B cell (primary cell): Measurements from ENCODE around the gene SYT2. TPM values are rescaled to one million over a fixed set of nuclear protein-coding genes. Genes with fewer than 3 reads are reported as not detected.

Experiments used
- ATAC-seq: fragments of 200-7000 bp; cut with Tn5 transposase; one replicate; pipeline ENCODE4 v1.10.0; 2021; ENCODE audit warnings: low read depth, mild to moderate bottlenecking, moderate number of reproducible peaks, moderate library complexity
- CTCF ChIA-PET: fragments of 350-600 bp; sonication (Branson Sonifier 250); formaldehyde crosslinking; loops from one replicate; lab custom pipeline; 2021; ENCODE audit warnings: antibody characterized with exemption, inconsistent platforms; lab: Charles Lee
- POLR2A ChIA-PET: fragments of 350-600 bp; sonication (Branson Sonifier 250); formaldehyde crosslinking; loops from one replicate; lab custom pipeline; 2021; ENCODE audit warnings: antibody characterized with exemption; lab: Charles Lee
- DNase-seq: peaks from one replicate; pipeline ENCODE4 v3.0.0; 2013
- H2AFZ ChIP-seq: 2 replicates; pipeline ENCODE4 v1.6.1; 2012; ENCODE audit warnings: mild to moderate bottlenecking, low read depth, low read length; ENCODE audit not compliant: insufficient read depth, poor library complexity, severe bottlenecking
- H3K27ac ChIP-seq, 2 donors: 1 replicate in 1 of 2; 2 replicates in 1 of 2; pipeline ENCODE4 v1.5.1; 2012 to 2013; ENCODE audit warnings: low read length in 2 of 2, mild to moderate bottlenecking in 2 of 2, moderate library complexity in 1 of 2
- H3K27me3 ChIP-seq, 4 experiments: fragments of 200-600 bp in 1 of 4; sonication (generic) in 1 of 4; replicated peaks in 1 of 4; 1 replicate in 2 of 4; 2 replicates in 2 of 4; pipeline versions ENCODE4 v1.6.1 to v1.7.0; 2013 to 2016; ENCODE audit warnings: low read length in 3 of 4, mild to moderate bottlenecking in 2 of 4, mixed read lengths in 1 of 4, moderate library complexity in 1 of 4; ENCODE audit not compliant: insufficient read depth in 4 of 4, control insufficient read depth in 3 of 4; ENCODE audit errors: control extremely low read depth in 1 of 4
- H3K36me3 ChIP-seq, 2 experiments: replicated peaks in 1 of 2; 1 replicate in 1 of 2; 2 replicates in 1 of 2; pipeline versions ENCODE4 v1.6.1 to v1.7.1; 2013; ENCODE audit warnings: low read length in 1 of 2; ENCODE audit not compliant: insufficient read depth in 2 of 2, control insufficient read depth in 1 of 2; ENCODE audit errors: control extremely low read depth in 1 of 2, extremely low read depth in 1 of 2
- H3K4me1 ChIP-seq, 2 donors: fragments of 200-600 bp in 1 of 2; sonication (generic) in 1 of 2; 1 replicate in 1 of 2; 2 replicates in 1 of 2; pipeline versions ENCODE4 v1.5.1 to v1.6.1; 2013 to 2017; ENCODE audit warnings: low read length in 2 of 2; ENCODE audit not compliant: control insufficient read depth in 2 of 2, insufficient read depth in 2 of 2
- H3K4me2 ChIP-seq: replicated peaks from 2 replicates; pipeline ENCODE3; 2012; ENCODE audit warnings: mild to moderate bottlenecking, low read depth, low read length; ENCODE audit not compliant: poor library complexity, severe bottlenecking
- H3K4me3 ChIP-seq, 5 experiments: fragments of 200-600 bp in 1 of 5; sonication (generic) in 1 of 5; 1 replicate in 3 of 5; 2 replicates in 2 of 5; pipeline versions ENCODE4 v1.5.1 to v1.7.0; 2011 to 2016; ENCODE audit warnings: low read length in 4 of 5, mild to moderate bottlenecking in 4 of 5, low read depth in 2 of 5, control low read depth in 1 of 5, moderate library complexity in 1 of 5; ENCODE audit not compliant: insufficient read depth in 1 of 5; ENCODE audit errors: control extremely low read depth in 1 of 5, extremely low read depth in 1 of 5
- H3K79me2 ChIP-seq: fragments of 200-600 bp; sonication (generic); one replicate; pipeline ENCODE4 v1.6.0; 2016; ENCODE audit warnings: low read length; ENCODE audit not compliant: control insufficient read depth, insufficient read depth
- H3K9ac ChIP-seq: fragments of 200-600 bp; sonication (generic); 2 replicates; pipeline ENCODE4 v1.6.1; 2017; ENCODE audit warnings: mild to moderate bottlenecking, low read length, moderate library complexity
- H3K9me3 ChIP-seq, 3 donors: one replicate each; pipeline versions ENCODE4 v1.6.1 to v1.7.1; 2013; ENCODE audit warnings: low read length in 2 of 3; ENCODE audit not compliant: control insufficient read depth in 2 of 3, insufficient read depth in 1 of 3; ENCODE audit errors: control extremely low read depth in 1 of 3
- H4K20me1 ChIP-seq: 2 replicates; pipeline ENCODE4 v1.6.0; 2012; ENCODE audit warnings: mild to moderate bottlenecking, low read length; ENCODE audit not compliant: insufficient read depth, control insufficient read depth, poor library complexity, severe bottlenecking
- H3K27ac Mint-ChIP-seq: one replicate; pipeline ENCODE4 v1.8.0; 2021; ENCODE audit warnings: mixed read lengths
- H3K27me3 Mint-ChIP-seq: one replicate; pipeline ENCODE4 v1.8.0; 2021; ENCODE audit warnings: mixed read lengths
- H3K4me1 Mint-ChIP-seq: one replicate; pipeline ENCODE4 v1.8.0; 2021; ENCODE audit warnings: mixed read lengths
- H3K4me3 Mint-ChIP-seq: one replicate; pipeline ENCODE4 v1.8.0; 2021; ENCODE audit warnings: mixed read lengths
- H3K9me3 Mint-ChIP-seq: one replicate; pipeline ENCODE4 v1.8.0; 2022; ENCODE audit warnings: mixed read lengths; ENCODE audit not compliant: insufficient read depth
- CTCF ChIP-seq: fragments of 200-600 bp; IDR thresholded peaks from one replicate; pipeline ENCODE4 v1.8.0; 2022; ENCODE audit warnings: antibody characterized with exemption, mild to moderate bottlenecking
- EZH2 ChIP-seq: IDR thresholded peaks from 2 replicates; pipeline ENCODE4 v1.6.1; 2012; ENCODE audit warnings: borderline replicate concordance, low read depth, mild to moderate bottlenecking, moderate library complexity, low read length; ENCODE audit not compliant: insufficient read depth, poor library complexity, severe bottlenecking
- whole genome bisulfite sequencing: methylation state at CpG from one replicate; pipeline ENCODE4 v1.1.5; 2013; ENCODE audit warnings: missing lambda C conversion rate; ENCODE audit not compliant: insufficient coverage; 5-methylcytosine and 5-hydroxymethylcytosine counted together
- intact Hi-C: fragments of 100-400 bp; cut with micrococcal nuclease; formaldehyde crosslinking; loops from one replicate; pipeline ENCODE4 v1.10.0; 2022
- polyA plus RNA-seq: library from polyadenylated mRNA; depleted of rRNA; stranded (reverse); fragments of >200 nt; gene quantifications from 2 replicates; pipeline ENCODE4 v1.2.3, GENCODE V29; 2012
- total RNA-seq, 2 donors: library from RNA; stranded (reverse); fragments of 120-200 nt in 1 of 2; gene quantifications; 1 replicate in 1 of 2; 2 replicates in 1 of 2; pipeline versions ENCODE4 v1.2.3 to v1.2.4, GENCODE V29; 2013 to 2022

The SYT2 gene
- total and polyA plus RNA-seq, 2 donors (not counting 1 experiment from before 2014, with no cell fraction given): not detected

DNA sequence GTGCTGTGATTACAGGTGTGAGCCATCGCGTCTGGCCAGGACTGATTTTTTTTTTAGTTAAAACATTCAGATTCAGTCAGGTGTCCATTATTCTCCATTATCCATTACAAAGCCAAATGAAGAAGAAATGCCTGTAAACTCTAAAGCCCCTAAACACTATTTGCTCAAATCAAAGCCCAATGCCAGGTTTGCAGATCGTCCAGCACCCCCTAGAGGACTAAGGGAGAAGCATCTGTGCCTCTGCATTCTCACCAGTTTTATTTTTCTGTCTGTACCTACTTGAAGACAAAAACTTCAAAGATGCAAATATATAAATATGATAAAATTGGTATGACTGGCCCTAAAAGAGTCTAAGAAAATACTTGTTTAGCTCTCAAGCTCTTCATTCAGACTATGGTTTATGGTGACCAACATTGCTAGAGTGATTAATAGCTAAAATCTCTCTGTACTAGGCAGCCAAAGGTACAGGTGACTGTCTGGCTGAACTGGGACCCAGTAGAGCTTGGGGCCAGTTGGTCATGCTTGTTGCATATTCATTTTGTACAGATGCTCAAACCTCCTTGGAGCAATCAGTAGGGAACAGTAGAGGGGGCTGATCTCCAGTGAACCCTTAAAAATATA, 138.4 kb downstream of the SYT2 start:
- peaks cover 7% of the 10 kb centered on the region for H3K4me1 Mint-ChIP-seq
- Histone ChIP-seq H3K4me3 (no peak overlapping the region), H3K9me3 (no peaks in the 10 kb centered on the region), H3K4me1 (peaks cover 0 to 3% of the 10 kb centered on the region in 2 donors), H3K27ac (no peak overlapping the region), H3K9ac (no peak overlapping the region), H4K20me1 (no peaks in the 10 kb centered on the region), H3K27me3 (no peaks in the 10 kb centered on the region), H3K79me2 (no peaks in the 10 kb centered on the region), H3K36me3 (peaks cover 2 to 6% of the 10 kb centered on the region in 2 experiments), H2AFZ (no peak overlapping the region), H3K4me2 (no peak overlapping the region)
- no peak overlapping the region for H3K27ac Mint-ChIP-seq
- H3K27me3 Mint-ChIP-seq: no peaks in the 10 kb centered on the region
- no peaks in the 10 kb centered on the region for H3K9me3 Mint-ChIP-seq
- intact Hi-C loops: loop anchor here (1.0 kb wide), 3 partner anchors 71 to 231 kb away; partner anchors contain the start of gene UBE2T
- no CpG with 5 or more reads among the region's 3 CpGs for WGBS
- DNase-seq (peak; percentile 58), ATAC-seq (peak; percentile 49)
- ChIA-PET POLR2A (no interaction called here), CTCF (interaction anchor here (0.7 to 5.5 kb wide), 24 partner anchors 8 to 230 kb away, joined by 3 to 35 read pairs (median 6); partner anchors contain the start of gene UBE2T)
- no peak overlapping the region for H3K4me3 Mint-ChIP-seq
- TF ChIP-seq EZH2 (no peak), CTCF (peak; percentile 91)
